ENCODE measurements around the gene ENO4. TPM values are rescaled to one million over a fixed set of nuclear protein-coding genes. Genes with fewer than 3 reads are reported as not detected.

The ENO4 gene
- total RNA-seq, 4 donors from 2014 or later = 0.21 to 1.2 (median 0.39) TPM; not detected in 1

DNA sequence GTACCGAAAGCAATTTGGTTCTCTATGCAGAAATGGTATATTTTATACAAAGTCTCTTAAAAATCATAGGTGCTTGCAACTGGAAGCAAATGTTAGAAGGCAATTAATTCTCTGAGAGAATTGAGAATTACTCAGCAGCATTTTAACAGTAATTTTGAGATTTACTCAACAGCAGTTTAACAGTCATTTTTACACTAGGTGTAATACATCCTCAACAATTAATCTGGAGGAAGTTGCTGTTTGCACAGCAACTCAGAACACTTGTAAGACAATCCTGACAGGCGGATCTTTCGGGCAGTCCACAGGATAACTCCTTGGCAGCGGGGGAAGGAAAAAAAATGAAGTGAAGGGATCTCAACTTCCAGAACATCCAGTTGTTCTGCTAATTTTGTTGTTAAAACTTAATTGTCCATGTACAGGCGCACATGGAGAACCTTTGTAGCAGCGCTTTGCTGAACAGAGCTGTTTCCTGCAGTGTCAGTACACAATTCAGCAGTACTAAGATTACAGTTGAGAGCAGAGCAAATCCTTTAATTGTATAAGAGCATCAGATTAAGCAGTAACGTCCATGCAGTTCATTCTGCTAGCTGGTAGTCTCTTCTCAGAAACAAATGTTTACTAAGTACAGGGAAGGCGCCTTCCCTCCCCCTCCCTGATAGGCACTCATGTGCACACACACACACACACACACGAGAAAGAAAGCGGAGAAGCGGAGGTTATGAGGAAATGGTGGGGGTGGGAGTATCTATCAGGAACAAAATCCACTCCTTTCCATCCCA, 43.8 kb downstream of the ENO4 start:
- no peaks in the 10 kb centered on the region for H3K9me3 ChIP-seq
- no peak for DNase-seq (ENCODE audit: low spot score in 2 of 2)
- H3K4me1 ChIP-seq = peaks cover 0 to 11% (median 0%) of the 10 kb centered on the region in 4 donors
- H3K36me3 ChIP-seq = no peaks in the 10 kb centered on the region
- no peak for TF ChIP-seq POLR2A (IDR thresholded peaks at IDR 0.05)
- TF ChIP-seq, protein P1, sequence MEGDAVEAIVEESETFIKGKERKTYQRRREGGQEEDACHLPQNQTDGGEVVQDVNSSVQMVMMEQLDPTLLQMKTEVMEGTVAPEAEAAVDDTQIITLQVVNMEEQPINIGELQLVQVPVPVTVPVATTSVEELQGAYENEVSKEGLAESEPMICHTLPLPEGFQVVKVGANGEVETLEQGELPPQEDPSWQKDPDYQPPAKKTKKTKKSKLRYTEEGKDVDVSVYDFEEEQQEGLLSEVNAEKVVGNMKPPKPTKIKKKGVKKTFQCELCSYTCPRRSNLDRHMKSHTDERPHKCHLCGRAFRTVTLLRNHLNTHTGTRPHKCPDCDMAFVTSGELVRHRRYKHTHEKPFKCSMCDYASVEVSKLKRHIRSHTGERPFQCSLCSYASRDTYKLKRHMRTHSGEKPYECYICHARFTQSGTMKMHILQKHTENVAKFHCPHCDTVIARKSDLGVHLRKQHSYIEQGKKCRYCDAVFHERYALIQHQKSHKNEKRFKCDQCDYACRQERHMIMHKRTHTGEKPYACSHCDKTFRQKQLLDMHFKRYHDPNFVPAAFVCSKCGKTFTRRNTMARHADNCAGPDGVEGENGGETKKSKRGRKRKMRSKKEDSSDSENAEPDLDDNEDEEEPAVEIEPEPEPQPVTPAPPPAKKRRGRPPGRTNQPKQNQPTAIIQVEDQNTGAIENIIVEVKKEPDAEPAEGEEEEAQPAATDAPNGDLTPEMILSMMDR (IDR thresholded peaks at IDR 0.05) = no peak
- no peak for TF ChIP-seq EP300 (IDR thresholded peaks at IDR 0.05)
- H3K4me3 ChIP-seq = no peak overlapping the region
- H3K27me3 ChIP-seq = no peaks in the 10 kb centered on the region
- WGBS, 2 donors = 69 to 70% methylated on average over 11 of the region's 11 CpGs
- no peak overlapping the region for H3K27ac ChIP-seq

GRCh38 chr10:116893686-116894037, 44.4 kb downstream of the ENO4 start:
- H3K4me3 ChIP-seq = no peak overlapping the region
- no peak overlapping the region for H3K27ac ChIP-seq
- DNase-seq (ENCODE audit: low spot score in 2 of 2) = no peak
- H3K36me3 ChIP-seq = no peaks in the 10 kb centered on the region
- no peaks in the 10 kb centered on the region for H3K27me3 ChIP-seq
- no peaks in the 10 kb centered on the region for H3K9me3 ChIP-seq
- TF ChIP-seq, protein P1 (IDR thresholded peaks at IDR 0.05) = no peak
- TF ChIP-seq EP300 (IDR thresholded peaks at IDR 0.05) (no peak), POLR2A (IDR thresholded peaks at IDR 0.05) (no peak)
- H3K4me1 ChIP-seq = peaks cover 0 to 11% (median 0%) of the 10 kb centered on the region in 4 donors

DNA sequence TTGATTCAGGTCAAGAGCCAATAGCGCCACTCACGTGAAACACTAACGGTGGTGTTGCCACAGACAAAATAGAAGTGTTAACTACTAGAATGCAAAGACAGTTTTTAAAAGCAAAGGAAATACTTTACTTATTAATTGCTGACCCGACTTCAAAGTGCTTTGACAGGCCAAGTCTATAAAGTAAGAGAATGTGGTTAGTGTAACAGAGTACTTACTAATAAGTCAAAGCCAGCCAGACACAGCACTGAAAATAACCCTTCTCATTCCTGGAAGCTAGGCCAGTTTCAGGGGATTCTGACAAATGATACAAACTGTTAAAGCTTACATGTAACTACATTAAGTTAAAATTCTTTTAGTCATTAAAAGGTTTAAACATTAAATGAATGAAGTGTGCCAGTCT, 50.3 kb downstream of the ENO4 start:
- TF ChIP-seq EP300 (IDR thresholded peaks at IDR 0.05) (no peak), POLR2A (IDR thresholded peaks at IDR 0.05) (no peak)
- TF ChIP-seq, protein P1 (IDR thresholded peaks at IDR 0.05) = no peak
- Histone ChIP-seq H3K27ac (no peak overlapping the region), H3K4me3 (no peak overlapping the region), H3K9me3 (no peaks in the 10 kb centered on the region), H3K27me3 (no peaks in the 10 kb centered on the region), H3K36me3 (peaks cover 0 to 2% (median 0%) of the 10 kb centered on the region in 3 donors), H3K4me1 (no peaks in the 10 kb centered on the region)
- no peak for DNase-seq (ENCODE audit: low spot score in 2 of 2)
- 76 to 80% methylated on average over 4 of the region's 4 CpGs for WGBS, 2 donors

DNA sequence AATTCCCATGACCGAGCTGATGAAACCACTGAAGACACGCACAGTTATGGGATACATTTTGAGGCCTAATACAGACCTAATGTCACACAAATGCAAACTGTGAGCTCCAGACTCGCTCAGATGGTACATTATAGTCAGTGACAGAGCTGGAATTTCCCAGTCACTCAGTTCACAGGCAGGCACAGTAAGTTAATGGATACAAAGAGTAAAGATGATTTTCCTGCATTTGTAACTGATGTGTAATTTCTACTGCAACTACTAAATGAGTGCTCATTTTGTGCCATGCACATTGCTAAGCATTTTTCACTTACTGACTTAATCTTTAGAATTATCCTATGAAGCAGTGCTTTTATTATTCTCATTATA, 56.5 kb downstream of the ENO4 start:
- Histone ChIP-seq H3K9me3 (no peaks in the 10 kb centered on the region), H3K27me3 (no peaks in the 10 kb centered on the region), H3K36me3 (peaks cover 0 to 2% (median under 1%) of the 10 kb centered on the region in 3 donors), H3K4me3 (no peak overlapping the region), H3K27ac (no peak overlapping the region), H3K4me1 (no peaks in the 10 kb centered on the region)
- no peak for TF ChIP-seq POLR2A (IDR thresholded peaks at IDR 0.05)
- TF ChIP-seq EP300 (IDR thresholded peaks at IDR 0.05) = no peak
- TF ChIP-seq, protein P1 (IDR thresholded peaks at IDR 0.05) = no peak
- DNase-seq (ENCODE audit: low spot score in 2 of 2) = no peak
- WGBS, 2 donors = 96 to 97% methylated on average over 3 of the region's 3 CpGs

- 67 to 71% methylated on average over 6 of the region's 6 CpGs for WGBS, 2 donors
- TF ChIP-seq, protein P1 (IDR thresholded peaks at IDR 0.05) = no peak
- TF ChIP-seq POLR2A (IDR thresholded peaks at IDR 0.05) = no peak
- TF ChIP-seq EP300 (IDR thresholded peaks at IDR 0.05) = no peak
- no peak overlapping the region for H3K4me3 ChIP-seq
- no peak overlapping the region for H3K27ac ChIP-seq
- H3K9me3 ChIP-seq = no peaks in the 10 kb centered on the region
- H3K27me3 ChIP-seq = no peaks in the 10 kb centered on the region
- DNase-seq (ENCODE audit: low spot score in 2 of 2) = no peak
- H3K4me1 ChIP-seq = no peaks in the 10 kb centered on the region
- peaks cover 0 to 6% (median 0%) of the 10 kb centered on the region in 3 donors for H3K36me3 ChIP-seq
These were observed 58.1 kb downstream of the ENO4 start for GRCh38 chr10:116907245-116907987.
